Renal pelvis (tissue), 4 donors: ENCODE data around the gene ATP10A. TPM values are rescaled to one million over a fixed set of nuclear protein-coding genes. Genes with fewer than 3 reads are reported as not detected.
"Not testable (repeated sequence)": the region's sequence is repeated elsewhere in the genome, so short reads cannot be mapped to it uniquely, and the experiment has no call there.

Experiments used
- DNase-seq: peaks from one replicate; pipeline ENCODE4 v3.0.0-alpha.2; 2013
- polyA plus RNA-seq, 3 donors: library from polyadenylated mRNA; unstranded; fragments of 120-200 nt; gene quantifications; one replicate each; pipeline ENCODE4 v1.2.1, GENCODE V29; 2013; ENCODE audit not compliant: insufficient read length in 3 of 3

ATP10A gene
- polyA plus RNA-seq, 3 donors, result 3.1 to 4.6 (median 3.4) TPM

DNA sequence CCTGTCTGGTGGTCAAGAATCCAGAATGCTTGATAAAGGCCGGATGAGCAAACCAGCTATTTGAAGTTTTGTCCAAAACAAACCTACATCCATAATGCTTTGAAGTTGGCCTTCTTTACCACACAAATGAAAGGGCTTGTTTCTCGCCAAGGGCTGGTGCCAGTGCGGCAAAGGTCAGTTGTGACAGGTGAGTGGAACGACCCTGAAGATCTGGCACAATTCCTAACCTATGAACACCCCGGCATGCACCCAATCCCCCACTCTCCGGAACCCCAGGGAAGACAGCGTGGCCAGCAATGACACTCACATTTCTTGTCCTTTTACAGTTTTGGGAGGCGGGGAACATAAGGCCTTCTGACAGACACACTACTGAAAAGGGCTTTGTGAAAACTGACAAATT, 90.6 kb downstream of the ATP10A start:
- no peak for DNase-seq

DNA sequence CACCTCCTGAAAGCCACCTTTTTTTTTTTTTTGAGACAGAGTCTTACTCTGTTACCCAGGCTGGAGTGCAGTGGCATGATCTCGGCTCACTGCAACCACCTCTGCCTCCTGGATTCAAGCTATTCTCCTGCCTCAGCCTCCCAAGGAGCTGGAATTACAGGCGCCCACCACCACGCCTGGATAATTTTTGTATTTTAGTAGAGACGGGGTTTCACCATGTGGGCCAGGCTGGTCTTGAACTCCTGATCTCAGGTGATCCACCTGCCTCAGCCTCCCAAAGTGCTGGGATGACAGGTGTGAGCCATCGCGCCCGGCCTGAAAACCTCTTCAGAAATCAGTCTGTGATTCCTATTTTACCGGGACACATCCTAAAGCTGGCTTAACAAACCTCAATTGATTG, 91.4 kb downstream of the ATP10A start:
- DNase-seq, result not testable (repeated sequence)

- no peak for DNase-seq
These were observed 91.8 kb downstream of the ATP10A start for GRCh38 chr15:25771338-25771706.

- no peak for DNase-seq
These were observed 92.3 kb downstream of the ATP10A start for GRCh38 chr15:25770618-25771337.

- no peak for DNase-seq
These were observed 93.1 kb downstream of the ATP10A start for GRCh38 chr15:25770031-25770430.

GRCh38 chr15:25768271-25768670, 94.9 kb downstream of the ATP10A start:
- DNase-seq, result no peak

DNA sequence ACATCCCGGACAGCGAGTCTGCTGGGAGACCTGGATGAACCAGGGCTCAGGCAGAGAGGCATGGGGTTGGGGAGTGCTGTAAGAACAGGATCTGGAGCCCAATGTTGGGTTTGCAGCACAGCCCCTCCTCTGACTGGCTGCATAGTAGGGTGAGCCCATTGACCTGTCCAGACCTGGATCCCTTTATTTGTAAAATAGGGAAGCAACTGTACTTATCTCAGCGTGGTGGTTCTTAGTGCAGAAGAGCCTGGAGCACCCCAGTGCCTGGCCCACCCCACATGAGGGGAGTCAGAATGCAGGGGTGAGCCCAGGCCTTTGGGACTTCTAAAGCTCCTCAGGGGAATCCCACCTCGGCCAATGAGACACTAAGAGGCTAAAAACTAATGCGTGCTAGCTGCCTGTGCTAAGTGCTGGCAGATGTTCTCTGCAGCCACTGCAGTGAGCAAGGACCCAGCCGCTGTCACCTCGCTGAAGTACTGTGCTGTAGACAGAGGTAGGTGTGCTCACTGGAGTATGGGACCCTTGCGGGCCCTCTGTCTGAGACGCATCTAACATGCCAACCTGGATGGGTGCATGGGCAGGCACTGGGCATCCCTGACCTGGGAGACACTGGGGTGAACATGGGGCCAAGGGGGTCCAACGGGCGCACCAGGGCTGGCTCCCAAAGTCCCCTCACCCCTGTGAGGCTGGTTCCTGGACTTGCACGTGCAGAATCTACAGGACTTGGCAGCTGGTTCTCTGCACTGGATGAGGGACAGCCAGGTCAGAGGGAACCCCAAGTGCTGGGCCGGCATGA, 95.6 kb downstream of the ATP10A start:
- no peak for DNase-seq

DNA sequence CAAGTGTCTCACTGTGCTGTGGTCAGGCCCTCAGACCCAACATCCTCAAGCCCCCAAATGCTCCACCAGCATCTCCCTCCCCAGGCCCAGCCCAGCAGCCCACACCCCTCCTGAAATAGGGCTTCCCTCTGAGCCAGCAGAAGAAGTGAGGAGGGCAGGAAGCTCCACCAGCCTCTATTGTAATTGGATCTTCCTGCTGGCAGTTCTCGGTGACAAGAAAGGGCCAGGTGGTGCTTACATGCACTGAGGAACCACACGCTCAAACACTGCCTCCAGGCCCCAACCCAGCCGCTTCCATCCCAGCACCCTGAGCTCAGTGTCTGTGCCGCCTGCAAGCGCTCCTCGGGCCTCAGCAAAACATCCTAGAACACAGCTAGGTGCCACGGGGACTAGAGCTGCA, 96.7 kb downstream of the ATP10A start:
- no peak for DNase-seq

DNA sequence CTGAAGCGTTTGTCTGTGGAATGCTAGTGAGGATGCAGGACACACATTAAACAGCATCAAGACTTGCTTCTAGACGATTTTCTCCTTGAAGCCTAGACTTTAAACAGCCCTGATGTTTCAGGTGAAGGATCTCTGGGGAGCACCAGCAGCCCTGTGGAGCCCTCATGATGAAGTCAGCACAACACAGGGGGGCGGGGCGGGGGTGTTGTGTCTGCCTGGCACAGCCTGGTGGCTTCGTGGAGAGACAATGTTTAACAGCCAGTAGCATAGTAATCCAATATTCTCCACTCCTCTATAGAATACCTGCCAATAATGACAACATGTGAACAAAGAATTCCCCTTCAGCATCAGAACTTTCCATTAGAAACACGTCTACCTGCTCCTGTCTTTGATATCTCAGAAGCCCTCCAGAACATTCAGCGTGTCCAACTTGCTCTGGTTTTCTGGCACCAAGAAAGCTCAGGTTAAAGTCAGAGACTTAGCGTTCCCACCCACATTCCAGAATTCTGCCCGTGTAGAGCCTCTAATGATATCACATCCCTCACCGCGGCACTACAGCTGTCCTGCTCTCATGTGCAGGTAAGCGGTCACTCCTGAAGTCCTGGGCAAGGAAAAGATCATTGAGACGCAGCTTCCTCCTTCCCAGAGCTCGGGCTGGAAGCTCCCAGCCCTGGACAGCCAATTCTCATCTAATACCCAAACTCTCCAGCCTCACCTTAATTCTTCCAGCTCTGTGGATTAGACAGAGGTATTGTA, 98.0 kb downstream of the ATP10A start:
- no peak for DNase-seq

- no peak for DNase-seq
These were observed 99.2 kb downstream of the ATP10A start for GRCh38 chr15:25763954-25764353.

- no peak for DNase-seq
These were observed 99.8 kb downstream of the ATP10A start for GRCh38 chr15:25763331-25763751.

GRCh38 chr15:25761971-25762662, 101.0 kb downstream of the ATP10A start:
- no peak for DNase-seq

- no peak for DNase-seq
These were observed 103.7 kb downstream of the ATP10A start for GRCh38 chr15:25759421-25759820.

DNA sequence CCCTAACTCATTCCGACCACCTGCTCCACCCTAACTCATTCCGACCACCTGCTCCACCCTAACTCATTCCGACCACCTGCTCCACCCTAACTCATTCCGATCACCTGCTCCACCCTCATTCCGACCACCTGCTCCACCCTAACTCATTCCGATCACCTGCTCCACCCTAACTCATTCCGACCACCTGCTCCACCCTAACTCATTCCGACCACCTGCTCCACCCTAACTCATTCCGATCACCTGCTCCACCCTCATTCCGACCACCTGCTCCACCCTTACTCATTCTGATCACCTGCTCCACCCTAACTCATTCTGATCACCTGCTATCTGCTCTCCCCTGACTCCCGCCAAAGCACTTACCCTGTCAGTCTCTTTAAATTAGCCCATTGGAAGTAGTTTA, 104.5 kb downstream of the ATP10A start:
- DNase-seq, result not testable (repeated sequence)

- DNase-seq, result no peak
These were observed 119.4 kb downstream of the ATP10A start for GRCh38 chr15:25743548-25744275.

DNA sequence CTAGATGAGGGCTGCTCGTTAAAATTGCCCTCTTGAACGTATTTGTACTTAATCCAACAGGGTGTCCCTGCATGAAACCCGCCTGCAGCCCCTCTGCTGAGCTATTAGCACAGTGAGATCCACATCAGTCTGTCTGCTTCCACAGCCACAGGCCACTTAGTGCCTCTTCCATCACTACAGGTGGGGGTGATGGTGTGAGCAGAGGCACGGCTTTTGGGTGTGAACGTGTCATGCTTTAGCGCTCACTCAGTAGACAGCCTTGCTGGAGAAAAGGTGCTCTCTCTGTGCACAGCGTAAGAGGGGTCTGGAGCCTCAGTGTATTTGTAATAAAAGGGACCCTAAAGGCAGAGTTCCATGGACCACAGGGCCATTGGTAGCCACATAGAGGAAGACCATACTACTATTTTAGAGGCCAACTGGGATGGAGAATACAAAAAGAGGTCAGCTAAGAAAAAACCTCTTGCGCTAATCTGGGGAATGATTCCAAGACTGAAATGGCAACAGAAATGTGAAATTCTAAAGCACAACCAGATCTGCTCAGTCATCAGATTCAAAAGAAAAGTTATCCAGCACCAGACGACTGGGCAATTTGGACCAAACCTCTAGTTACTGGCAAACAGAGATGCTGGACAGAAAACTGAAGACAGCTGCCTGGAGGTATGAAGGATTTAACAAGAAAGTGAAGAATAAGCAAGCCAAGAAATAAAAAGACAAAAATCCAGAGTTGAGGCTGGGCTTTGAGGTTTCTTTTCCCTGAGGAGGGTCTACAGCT, 120.2 kb downstream of the ATP10A start:
- DNase-seq, result no peak

GRCh38 chr15:25742041-25742730, 120.9 kb downstream of the ATP10A start:
- DNase-seq, result no peak

DNA sequence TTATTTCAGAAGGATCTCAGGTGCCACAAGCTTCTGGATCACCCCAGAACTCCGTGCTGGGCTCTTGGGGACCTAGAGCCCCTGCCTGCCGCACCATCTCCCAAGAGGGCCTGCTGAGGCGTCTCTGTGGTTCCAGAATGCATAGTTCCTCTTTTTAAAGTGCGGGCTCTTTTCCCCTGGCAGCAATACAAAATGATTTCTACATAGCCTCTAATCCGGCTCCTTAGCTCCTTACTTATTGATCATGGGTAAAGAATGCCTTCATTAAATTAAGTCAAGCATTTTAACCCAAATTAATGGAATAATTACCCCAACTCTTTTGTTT, 121.9 kb downstream of the ATP10A start:
- DNase-seq, result no peak

GRCh38 chr15:25740383-25741255, 122.5 kb downstream of the ATP10A start:
- DNase-seq, result no peak
